Stimulated activated CD8-positive, alpha-beta memory T cell treated with anti-CD3 and anti-CD28 coated beads, Interleukin-4, amount 100 ng/mL, for 48 hours (primary cell): ENCODE data around the gene EIF3M.
"Not testable (repeated sequence)": the region's sequence is repeated elsewhere in the genome, so short reads cannot be mapped to it uniquely, and the experiment has no call there.

Experiments
- DNase-seq: peaks from one replicate; pipeline ENCODE4 v3.0.0-alpha.2; 2020

The EIF3M gene

DNA sequence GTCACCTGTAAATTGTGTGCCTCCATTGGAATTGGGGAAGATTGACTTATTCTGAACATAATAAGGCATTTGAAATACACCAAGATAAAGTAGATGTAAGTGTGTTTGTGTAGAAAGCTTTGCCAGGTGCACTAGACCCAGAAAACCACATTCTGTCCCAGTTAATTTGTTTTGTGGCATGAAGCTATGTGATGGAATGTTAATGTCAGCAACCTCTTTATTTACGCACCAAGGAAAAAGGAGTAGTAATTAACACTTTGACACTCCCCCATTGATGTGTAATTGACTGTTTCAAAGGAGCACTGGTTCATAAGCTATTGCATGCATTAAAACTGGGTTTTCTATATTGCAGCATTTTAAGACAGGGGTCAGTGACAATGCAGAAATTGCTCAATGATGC lies 14.3 kb downstream of the EIF3M start:
- no peak for DNase-seq

- DNase-seq: no peak
Measured at GRCh38 chr11:32602657-32603415, 19.2 kb downstream of the EIF3M start.

- DNase-seq: no peak
Measured at GRCh38 chr11:32606220-32606619, 22.6 kb downstream of the EIF3M start.

- DNase-seq: not testable (repeated sequence)
Measured at GRCh38 chr11:32608826-32609225, 25.2 kb downstream of the EIF3M start.

DNA sequence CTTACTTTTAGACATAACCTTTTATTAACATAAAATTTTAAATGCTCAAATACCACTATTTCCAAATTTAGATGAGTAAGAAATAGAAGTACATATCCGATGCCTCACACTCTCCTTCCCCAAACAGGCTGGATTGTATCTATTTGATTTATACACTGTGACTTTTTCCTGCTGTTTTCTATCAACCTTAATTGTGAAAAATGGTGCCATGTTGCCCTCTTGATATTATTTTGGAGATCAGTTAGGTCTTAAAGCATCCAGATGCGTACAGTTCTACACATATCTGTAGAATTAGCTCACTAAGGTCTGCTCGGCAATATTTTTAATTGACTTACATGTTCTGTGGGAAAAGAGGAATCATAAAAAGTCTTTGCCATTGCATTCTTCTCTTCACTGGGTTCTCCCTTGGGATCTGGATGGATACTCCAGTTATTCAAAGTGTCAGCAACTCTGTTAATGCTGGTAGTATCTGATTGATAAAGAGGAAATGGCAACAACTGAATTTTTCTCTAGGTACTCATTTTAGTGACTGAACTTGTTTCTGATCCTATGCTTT lies 27.2 kb downstream of the EIF3M start:
- no peak for DNase-seq

GRCh38 chr11:32613500-32614151 lies 30.0 kb downstream of the EIF3M start:
- DNase-seq: no peak

DNA sequence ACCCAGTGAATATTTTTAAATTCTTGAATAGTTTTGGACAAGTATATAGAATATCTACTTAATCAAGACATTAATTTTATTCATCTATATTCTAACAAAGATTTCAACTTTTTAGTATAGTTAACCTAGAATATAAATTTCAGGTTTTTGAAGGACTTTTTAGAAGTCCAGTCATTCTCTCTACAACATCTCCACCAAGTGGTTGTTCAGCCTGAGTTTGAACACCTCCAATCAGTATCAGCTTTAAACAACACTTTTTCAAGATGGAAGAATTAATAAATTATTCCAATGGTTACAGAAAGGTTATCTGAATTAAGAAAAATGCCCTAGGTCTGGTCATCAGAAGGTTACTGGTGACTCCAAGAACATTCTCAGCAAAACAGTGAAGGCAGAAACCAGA lies 31.8 kb downstream of the EIF3M start:
- no peak for DNase-seq

DNA sequence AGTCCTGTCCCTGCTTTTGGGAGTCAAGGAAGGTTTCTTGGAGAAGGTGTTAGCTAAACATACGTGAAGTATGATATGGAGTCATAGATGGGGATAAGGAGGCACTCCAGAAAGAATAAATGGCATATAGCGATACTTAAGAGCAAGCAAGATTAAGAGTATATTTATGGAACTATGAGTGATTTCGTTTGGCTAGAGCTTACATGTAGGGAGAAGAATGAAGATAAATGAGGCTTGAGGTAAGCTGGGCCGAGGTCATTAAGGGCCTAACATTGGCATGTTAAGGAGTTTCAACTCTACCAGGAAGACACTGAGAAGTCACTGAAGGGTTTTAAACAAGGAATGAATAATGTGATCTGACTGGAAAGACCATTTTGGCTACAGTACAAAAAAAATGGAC lies 33.3 kb downstream of the EIF3M start:
- no peak for DNase-seq

DNA sequence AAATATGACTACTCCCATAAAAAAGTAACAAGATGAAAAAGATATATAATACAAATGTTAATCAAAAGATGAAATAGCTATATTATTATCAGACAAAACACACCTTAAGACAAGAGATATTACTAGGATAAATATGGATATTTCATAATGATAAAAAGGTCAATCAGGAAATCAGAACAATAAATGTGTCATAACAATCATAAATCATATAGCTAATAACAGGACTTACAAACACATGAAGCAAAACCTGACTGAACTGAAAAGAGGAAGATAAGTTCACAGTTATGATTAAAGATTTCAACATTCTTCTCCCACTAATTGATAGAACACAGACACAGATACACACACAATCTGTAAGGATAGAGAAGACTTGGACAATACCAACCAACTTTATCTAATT lies 47.2 kb downstream of the EIF3M start:
- no peak for DNase-seq

DNA sequence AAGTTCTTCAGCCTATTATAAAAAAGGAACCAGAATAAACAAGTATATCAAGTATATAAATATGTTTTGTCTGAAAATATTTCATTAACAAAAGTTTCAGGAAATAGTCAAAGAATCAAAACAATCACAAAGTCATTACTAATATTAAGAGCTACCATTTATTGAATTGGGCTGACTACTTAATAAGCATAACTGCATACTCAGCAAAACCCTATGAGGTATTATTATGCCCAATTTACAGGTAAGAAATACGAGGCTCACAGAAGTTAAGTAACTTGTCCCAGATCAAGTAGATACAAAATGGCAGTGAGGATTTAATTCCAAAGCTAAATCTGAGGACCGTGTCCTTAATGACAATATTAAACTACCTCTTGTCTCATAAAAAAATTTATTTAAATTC lies 52.2 kb downstream of the EIF3M start:
- DNase-seq: no peak

DNA sequence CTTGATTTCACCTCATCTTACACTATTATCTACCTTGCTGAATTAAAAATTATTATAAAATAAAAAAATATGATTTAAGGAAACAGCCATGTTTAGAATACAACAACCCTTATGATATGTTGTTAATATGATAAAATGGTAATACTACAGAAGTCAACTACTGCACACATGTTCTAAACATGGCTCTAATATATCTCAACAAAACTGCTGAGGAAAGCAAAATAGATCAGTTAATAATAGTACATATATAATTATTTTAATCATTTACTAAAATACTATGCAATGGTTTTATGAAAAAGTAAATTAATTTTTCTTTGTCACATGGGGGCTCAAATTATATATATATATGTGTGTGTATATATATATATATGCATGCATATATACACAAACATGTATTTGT lies 57.7 kb downstream of the EIF3M start:
- no peak for DNase-seq

DNA sequence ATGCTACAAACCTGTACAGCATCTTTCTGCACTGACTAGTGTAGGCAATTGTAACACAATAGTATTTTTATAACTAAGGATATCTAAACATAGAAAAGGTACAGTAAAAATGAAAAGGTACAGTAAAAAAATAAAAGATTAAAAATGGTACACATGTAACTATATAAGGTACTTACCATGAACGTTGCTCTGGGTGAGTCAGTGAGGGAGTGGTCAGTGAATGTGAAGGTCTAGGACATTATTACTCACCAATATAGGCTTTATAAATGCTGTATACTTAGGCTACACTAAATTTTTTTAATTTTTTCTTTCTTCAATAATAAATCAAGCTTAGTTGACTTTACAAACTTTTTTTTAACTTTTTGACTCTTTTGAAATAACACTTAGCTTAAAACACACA lies 59.9 kb downstream of the EIF3M start:
- no peak for DNase-seq
